AG10803 (cell line): ENCODE results near the gene MMP10.
A peak's percentile ranks its signal among the peaks of the same experiment; 100 is the strongest.

Source experiments
- DNase-seq: peaks from one replicate; pipeline ENCODE4 v3.0.0; 2010; ENCODE audit warnings: low read depth
- H3K4me3 ChIP-seq: 2 replicates; pipeline ENCODE4 v1.5.1; 2011; ENCODE audit warnings: mild to moderate bottlenecking, low read length, control low read depth
- TF ChIP-seq, protein P1 (sequence below): conservative IDR thresholded peaks from 2 replicates; pipeline ENCODE4 v1.5.1; 2011; ENCODE audit warnings: mild to moderate bottlenecking, low read length, control low read depth, inconsistent platforms

Gene MMP10

DNA sequence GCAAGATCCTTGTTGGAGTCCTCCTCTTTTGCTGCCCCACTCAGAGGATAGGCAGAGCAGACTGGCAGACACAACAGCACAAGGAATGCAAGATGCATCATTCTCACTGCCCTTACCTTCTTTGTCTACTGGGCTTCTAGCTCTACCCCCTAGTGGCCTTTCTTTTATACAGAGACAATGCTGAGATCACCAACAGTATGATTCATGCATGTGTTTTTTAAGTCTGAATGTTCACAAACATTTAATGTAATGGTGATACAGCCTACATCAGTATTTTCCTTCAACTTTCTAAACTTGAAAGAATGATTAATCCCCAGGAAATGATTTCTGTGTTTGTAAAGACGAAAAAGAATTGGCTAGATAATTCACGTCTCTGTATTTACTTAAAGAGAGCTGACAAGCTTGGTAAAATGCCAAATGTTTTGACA lies at the start of gene MMP10:
Gene MMP10, minus strand, starts transcription at position 138 of the 428 bp plus-strand sequence. Its CDS starts 37 bp downstream, at position 101.
- TF ChIP-seq, protein P1, sequence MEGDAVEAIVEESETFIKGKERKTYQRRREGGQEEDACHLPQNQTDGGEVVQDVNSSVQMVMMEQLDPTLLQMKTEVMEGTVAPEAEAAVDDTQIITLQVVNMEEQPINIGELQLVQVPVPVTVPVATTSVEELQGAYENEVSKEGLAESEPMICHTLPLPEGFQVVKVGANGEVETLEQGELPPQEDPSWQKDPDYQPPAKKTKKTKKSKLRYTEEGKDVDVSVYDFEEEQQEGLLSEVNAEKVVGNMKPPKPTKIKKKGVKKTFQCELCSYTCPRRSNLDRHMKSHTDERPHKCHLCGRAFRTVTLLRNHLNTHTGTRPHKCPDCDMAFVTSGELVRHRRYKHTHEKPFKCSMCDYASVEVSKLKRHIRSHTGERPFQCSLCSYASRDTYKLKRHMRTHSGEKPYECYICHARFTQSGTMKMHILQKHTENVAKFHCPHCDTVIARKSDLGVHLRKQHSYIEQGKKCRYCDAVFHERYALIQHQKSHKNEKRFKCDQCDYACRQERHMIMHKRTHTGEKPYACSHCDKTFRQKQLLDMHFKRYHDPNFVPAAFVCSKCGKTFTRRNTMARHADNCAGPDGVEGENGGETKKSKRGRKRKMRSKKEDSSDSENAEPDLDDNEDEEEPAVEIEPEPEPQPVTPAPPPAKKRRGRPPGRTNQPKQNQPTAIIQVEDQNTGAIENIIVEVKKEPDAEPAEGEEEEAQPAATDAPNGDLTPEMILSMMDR: peak; percentile 72
- no peak within 1 kb of the TSS for H3K4me3 ChIP-seq
- peak; percentile 68 for DNase-seq

- H3K4me3 ChIP-seq: no peak overlapping the region
- TF ChIP-seq, protein P1: no peak
- no peak for DNase-seq
Observed at GRCh38 chr11:102829316-102830000, 49.0 kb upstream of the MMP10 start.

DNA sequence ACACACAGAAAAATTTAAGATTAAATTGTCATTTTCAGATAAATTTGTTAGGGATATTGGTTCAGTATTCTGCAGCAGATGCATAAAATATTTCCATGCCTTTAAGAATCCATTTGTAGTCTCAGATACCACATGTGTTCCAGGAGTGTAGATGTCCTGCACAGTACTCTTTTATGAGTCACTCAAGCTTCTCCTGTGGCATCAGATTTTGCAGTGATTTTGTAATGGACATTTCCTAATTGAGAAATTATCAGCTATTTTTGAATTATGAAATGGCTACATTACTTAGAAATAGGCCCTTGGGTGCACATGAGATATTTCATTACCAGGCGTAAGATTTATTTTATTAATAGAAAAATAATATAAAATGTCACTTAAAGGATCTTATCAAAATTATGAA lies 44.1 kb upstream of the MMP10 start:
- TF ChIP-seq, protein P1: no peak
- peak; percentile 54 for DNase-seq
- H3K4me3 ChIP-seq: no peak overlapping the region

GRCh38 chr11:102819491-102819890 lies 39.1 kb upstream of the MMP10 start:
- H3K4me3 ChIP-seq: no peak overlapping the region
- TF ChIP-seq, protein P1: no peak
- no peak for DNase-seq

- no peak overlapping the region for H3K4me3 ChIP-seq
- DNase-seq: no peak
- TF ChIP-seq, protein P1: no peak
Observed at GRCh38 chr11:102813484-102813883, 33.1 kb upstream of the MMP10 start.

DNA sequence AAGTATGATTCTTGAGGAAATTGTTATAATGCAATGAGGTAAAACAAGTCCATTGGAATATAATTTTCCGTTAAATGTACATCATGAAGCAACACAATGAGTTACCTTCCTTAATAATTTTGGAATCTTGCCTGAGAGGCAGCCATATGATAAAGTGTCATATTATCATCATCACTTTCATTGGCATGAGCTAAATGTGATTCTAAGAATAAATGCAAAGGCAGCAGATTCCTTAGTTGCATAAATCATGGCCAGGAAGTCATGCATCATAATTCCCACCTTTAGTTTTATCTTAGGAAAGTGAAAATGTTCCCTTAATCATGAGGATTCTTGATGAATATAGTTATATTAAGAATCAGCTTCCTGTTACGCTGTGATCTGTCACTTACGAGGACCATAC lies 31.8 kb upstream of the MMP10 start:
- DNase-seq: no peak
- TF ChIP-seq, protein P1: no peak
- H3K4me3 ChIP-seq: no peak overlapping the region

GRCh38 chr11:102810950-102811660 lies 30.7 kb upstream of the MMP10 start:
- DNase-seq: peak; percentile 46

More at GRCh38 chr11:102810950-102811660, 30.7 kb upstream of the MMP10 start:
- H3K4me3 ChIP-seq: no peak overlapping the region
- TF ChIP-seq, protein P1: peak; percentile 73
